Hepatocyte (in vitro differentiated cells): Measurements from ENCODE around the gene PHF21B.

Experiments
- EZH2 ChIP-seq: fragments of 200-600 bp; sonication (generic); IDR thresholded peaks from 2 replicates; pipeline ENCODE4 v1.6.1; 2016; ENCODE audit warnings: antibody characterized with exemption, mild to moderate bottlenecking, borderline replicate concordance
- EZH2phosphoT487 ChIP-seq: fragments of 200-600 bp; sonication (generic); IDR thresholded peaks from one replicate; pipeline ENCODE4 v1.6.1; 2018; ENCODE audit warnings: antibody characterized with exemption, mild to moderate bottlenecking, low read depth, moderate library complexity; ENCODE audit not compliant: unreplicated experiment, severe bottlenecking
- TF ChIP-seq, protein P1 (sequence below): fragments of 200-600 bp; sonication (generic); IDR thresholded peaks from 2 replicates; pipeline ENCODE4 v1.5.1; 2016; ENCODE audit warnings: antibody characterized with exemption, mild to moderate bottlenecking; ENCODE audit not compliant: poor library complexity

DNA sequence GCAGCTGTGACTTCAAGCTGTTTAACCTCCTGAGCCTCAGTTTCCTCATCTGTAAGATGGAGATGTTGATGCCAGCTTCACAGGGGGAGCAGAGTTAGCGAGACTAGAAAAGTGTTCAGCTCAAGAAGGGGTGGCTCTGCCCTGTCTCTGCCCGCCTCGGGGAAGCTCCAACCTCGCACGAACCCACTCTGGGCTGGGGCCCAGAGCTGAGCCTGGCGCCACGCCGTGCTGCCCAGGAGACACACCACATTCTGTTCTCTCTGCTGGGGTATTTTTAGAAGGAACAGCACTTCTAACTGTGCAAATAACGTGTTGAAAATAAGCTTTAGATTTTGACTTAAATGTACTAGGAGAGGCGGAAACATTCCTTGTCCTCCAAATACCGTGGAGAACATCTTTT is 74.1 kb downstream of the PHF21B start:
- TF ChIP-seq, protein P1, sequence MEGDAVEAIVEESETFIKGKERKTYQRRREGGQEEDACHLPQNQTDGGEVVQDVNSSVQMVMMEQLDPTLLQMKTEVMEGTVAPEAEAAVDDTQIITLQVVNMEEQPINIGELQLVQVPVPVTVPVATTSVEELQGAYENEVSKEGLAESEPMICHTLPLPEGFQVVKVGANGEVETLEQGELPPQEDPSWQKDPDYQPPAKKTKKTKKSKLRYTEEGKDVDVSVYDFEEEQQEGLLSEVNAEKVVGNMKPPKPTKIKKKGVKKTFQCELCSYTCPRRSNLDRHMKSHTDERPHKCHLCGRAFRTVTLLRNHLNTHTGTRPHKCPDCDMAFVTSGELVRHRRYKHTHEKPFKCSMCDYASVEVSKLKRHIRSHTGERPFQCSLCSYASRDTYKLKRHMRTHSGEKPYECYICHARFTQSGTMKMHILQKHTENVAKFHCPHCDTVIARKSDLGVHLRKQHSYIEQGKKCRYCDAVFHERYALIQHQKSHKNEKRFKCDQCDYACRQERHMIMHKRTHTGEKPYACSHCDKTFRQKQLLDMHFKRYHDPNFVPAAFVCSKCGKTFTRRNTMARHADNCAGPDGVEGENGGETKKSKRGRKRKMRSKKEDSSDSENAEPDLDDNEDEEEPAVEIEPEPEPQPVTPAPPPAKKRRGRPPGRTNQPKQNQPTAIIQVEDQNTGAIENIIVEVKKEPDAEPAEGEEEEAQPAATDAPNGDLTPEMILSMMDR: no peak
- TF ChIP-seq EZH2: no peak
- TF ChIP-seq EZH2phosphoT487: no peak
